Measurements from ENCODE around the gene TRUB1. TPM values are rescaled to one million over a fixed set of nuclear protein-coding genes. Genes with fewer than 3 reads are reported as not detected.
"Not testable (repeated sequence)": the region's sequence is repeated elsewhere in the genome, so short reads cannot be mapped to it uniquely, and the experiment has no call there.

The TRUB1 gene
- total RNA-seq = 10 to 100 TPM; 10.6 to 18.9 TPM

DNA sequence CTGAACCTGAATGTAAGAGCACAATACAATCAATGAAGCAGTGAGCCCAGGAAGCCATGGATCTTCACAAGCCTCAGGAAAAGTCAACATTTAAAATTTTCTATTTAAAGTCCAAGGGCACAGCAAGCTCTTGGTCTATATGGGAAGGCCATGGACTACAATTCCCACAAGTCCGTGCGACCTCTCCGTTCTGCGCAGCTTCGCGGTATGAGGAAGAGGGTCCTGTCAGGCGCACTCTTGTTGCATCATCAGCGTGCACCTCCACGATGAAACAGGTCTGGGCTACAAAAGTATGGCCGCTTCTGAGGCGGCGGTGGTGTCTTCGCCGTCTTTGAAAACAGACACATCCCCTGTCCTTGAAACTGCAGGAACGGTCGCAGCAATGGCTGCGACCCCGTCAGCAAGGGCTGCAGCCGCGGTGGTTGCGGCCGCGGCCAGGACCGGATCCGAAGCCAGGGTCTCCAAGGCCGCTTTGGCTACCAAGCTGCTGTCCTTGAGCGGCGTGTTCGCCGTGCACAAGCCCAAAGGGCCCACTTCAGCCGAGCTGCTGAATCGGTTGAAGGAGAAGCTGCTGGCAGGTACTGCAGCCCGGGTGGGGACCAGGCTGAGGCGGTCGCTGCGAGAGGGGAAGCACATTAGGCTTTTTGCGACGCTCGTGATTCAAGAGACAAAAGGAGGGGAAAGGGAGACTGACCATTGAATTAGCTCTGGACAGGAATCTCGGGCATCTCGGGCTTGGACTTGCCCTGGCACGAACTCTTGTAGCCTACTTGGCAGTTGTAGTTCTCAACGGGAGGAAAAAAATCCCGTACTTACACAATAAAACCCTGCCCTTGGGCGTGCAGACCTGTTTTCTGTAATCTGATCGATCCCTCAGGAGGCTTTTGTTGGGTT lies at the start of gene TRUB1:
Gene TRUB1 (plus strand): TSS at position 234 of the 894 bp plus-strand sequence. CDS start 59 bp downstream, at position 293.
- Mint-ChIP-seq H3K36me3 (peaks cover 5 to 11% of the 10 kb centered on the region in 2 donors), H3K27ac (peak within 1 kb of the TSS; percentile 97 to 99), H3K9me3 (no peaks in the 10 kb centered on the region)
- DNase-seq (ENCODE audit: low spot score in 2 of 2) (peak; percentile 77 to 86), ATAC-seq (peak; percentile 98 to 100)

DNA sequence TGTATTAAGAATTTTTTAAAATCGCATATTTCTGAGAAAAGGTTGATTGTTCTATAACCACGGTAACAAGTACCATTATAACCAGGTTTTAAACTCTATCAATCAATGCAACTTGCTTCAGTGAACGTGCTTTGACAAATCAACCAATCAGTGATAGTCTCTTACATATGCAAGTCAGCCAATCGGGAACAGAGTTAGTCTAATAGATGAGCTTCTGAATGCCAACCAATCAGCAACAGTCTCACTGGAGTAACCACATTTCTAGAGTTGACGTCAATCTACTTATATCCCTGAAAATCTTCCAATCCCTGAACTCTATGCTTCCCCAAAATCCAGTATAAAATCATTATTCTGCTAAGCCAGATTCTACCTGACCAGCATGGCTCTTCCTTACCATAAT lies 44.7 kb upstream of the TRUB1 start:
- no peaks in the 10 kb centered on the region for H3K36me3 Mint-ChIP-seq
- H3K27ac Mint-ChIP-seq = no peak overlapping the region
- ATAC-seq (no peak), DNase-seq (ENCODE audit: low spot score in 2 of 2) (no peak)
- no peaks in the 10 kb centered on the region for H3K9me3 Mint-ChIP-seq

DNA sequence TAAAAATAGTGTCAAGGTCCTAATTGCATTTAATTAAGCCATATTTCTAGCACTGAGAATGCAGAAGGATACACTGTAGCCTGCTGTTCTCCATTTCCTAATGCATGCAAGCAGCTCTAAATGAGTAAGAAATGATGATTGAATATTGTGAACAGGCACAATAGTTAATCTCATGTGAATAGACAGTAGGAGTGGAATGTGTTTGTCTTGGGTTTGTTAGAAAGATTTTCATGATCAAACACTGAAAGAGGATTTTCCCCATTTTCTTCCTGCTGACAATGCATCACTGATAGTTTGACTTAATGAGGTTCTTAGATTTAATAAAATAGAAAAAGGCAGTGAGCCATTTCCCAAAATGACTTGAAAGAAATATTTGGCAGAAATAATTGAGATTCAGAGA lies 43.1 kb upstream of the TRUB1 start:
- no peak for ATAC-seq
- H3K9me3 Mint-ChIP-seq = no peaks in the 10 kb centered on the region
- DNase-seq (ENCODE audit: low spot score in 2 of 2) = no peak
- no peak overlapping the region for H3K27ac Mint-ChIP-seq
- H3K36me3 Mint-ChIP-seq = no peaks in the 10 kb centered on the region

DNA sequence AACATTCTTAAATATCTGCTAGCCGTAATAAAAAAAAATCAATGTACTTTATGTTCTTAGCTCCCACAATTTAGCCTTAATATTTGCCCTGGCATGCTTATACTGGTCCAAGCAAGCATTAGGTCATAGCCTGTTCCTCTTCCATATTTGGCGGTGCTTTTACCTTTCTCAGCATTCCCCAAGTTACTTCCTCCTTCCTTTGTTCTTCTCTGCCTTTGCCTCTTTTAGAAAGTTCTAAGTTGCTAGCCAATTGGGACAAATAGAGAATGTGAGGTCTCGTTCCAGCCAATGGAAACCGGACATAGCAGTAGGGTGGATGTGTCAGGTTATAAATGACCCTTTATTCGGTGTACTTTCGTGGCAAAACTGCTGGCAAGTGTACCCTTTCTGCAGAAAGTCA lies 41.0 kb upstream of the TRUB1 start:
- not testable (repeated sequence) for ATAC-seq; H3K9me3 Mint-ChIP-seq; H3K27ac Mint-ChIP-seq; H3K36me3 Mint-ChIP-seq; DNase-seq (ENCODE audit: low spot score in 2 of 2)

DNA sequence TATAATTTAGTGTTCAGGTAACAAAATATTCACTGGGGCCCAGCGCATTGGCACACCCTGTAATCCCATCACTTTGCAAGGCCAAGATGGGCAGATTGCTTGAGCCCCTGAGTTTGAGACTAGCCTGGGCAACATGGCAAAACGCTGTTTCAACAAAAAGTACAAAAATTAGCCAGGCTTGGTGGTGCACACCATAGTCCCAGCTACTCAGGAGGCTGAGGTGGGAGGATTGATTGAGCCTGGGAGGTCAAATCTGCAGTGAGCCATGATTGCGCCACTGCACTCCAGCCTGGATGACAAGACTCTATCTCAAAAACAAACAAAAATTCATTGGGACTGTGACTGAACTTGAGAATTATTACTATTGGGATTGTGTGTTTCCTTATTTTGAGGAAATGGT lies 40.4 kb upstream of the TRUB1 start:
- H3K27ac Mint-ChIP-seq = no peak overlapping the region
- ATAC-seq (no peak), DNase-seq (ENCODE audit: low spot score in 2 of 2) (no peak)
- no peaks in the 10 kb centered on the region for H3K36me3 Mint-ChIP-seq
- no peaks in the 10 kb centered on the region for H3K9me3 Mint-ChIP-seq

DNA sequence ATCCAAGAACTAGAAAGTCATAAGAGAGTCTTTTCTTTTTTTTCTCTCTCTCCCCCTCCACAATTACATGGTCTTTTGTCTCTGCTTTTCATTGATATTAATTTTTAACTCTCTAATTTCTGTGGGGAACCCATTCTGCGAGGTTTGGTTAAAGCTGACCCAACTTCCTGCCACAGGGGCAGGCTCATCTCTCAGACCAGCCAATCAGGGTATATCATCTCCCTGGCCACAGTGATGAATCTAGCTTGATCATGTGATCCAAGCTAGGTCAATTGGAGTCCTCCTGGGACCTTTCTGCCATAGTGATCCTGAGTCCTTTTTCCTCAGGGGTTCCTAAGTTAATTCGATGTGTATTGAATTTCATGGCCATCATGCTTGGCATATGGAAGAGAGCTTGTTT lies 38.0 kb upstream of the TRUB1 start:
- no peak for DNase-seq (ENCODE audit: low spot score in 2 of 2)
- Mint-ChIP-seq H3K9me3 (no peaks in the 10 kb centered on the region), H3K36me3 (no peaks in the 10 kb centered on the region), H3K27ac (no peak overlapping the region)
- ATAC-seq = no peak

DNA sequence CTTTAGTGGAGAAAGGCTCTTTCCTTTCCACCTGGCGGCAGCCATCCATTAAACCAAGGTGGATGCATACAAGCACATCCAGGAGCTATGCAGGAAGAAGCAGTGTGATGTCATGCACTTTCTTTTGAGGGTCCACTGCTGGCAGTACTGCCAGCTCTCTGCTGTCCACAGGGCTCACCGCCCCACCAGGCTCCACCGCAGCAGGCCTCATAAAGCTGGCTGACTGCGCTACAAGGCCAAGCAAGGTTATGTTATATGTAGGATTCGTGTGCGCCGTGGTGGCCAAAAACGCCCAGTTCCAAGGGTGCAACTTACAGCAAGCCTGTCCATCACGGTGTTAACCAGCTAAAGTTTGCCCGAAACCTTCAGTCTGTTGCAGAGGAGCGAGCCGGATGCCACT lies 37.3 kb upstream of the TRUB1 start:
- DNase-seq (ENCODE audit: low spot score in 2 of 2) = no peak

DNA sequence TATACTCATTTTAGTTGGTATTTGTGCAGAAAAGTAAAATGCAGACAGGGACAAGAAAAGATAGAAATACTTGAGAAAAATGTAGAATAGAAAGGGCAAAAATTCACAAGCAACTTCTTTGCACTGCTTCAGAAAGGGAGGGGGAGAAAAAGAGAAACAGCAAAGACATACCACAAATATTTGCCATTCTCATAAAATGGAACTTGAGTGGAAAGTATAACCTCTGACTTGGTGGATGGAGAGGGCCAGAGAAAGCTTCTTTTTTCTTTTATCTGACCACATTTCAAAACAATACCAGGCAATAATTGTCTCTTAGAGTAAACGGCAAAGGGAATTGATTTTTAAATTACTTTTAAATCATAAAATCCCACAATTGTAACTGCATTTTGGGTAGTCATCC lies 35.8 kb upstream of the TRUB1 start:
- peak overlapping the region in 1 of 2 donors; percentile 25 for H3K27ac Mint-ChIP-seq
- no peak for DNase-seq (ENCODE audit: low spot score in 2 of 2)
- H3K9me3 Mint-ChIP-seq = no peaks in the 10 kb centered on the region
- ATAC-seq = no peak
- H3K36me3 Mint-ChIP-seq = no peaks in the 10 kb centered on the region

More for the DNA sequence above, 37.3 kb upstream of the TRUB1 start:
- Mint-ChIP-seq H3K27ac (no peak overlapping the region), H3K36me3 (no peaks in the 10 kb centered on the region), H3K9me3 (no peaks in the 10 kb centered on the region)
- no peak for ATAC-seq

DNA sequence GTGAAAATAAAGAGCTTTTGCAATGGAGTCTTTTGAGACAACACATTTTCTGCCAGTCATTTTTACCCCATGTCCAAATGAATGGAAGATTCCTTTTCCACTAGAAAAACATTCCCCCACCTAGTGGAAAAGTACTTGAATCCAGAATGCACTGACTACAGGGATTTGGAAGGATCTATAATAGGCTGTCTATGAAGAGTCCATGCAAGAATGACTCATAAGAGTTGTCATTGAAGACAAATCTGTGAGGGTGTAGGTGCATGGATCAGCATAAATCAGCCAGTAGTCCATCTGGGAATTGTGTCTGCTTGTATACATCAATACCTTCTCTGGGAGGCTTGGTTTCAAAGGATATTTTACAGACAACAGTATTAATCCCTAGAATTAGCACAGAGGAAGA lies 32.5 kb upstream of the TRUB1 start:
- Mint-ChIP-seq H3K9me3 (no peaks in the 10 kb centered on the region), H3K36me3 (no peaks in the 10 kb centered on the region), H3K27ac (no peak overlapping the region)
- ATAC-seq = no peak
- no peak for DNase-seq (ENCODE audit: low spot score in 2 of 2)

DNA sequence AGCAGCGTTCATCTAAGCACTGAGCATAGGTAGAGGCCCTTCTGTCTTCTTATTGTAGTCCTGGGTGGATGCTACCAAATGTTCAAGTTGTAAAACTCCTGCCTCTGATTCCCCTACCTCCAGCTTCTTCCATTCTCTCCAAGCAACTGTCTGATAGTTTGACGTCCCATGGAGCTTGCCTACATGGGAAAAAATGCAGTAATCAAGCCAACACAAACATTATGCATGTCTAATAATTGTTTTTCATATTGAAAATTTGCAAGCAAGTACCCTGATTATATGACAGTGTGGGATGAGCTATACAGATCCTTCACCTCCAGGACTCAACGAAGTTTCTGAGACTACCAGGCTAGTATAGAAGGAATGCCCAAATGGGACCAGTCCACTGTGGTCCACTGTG lies 31.0 kb upstream of the TRUB1 start:
- no peak overlapping the region for H3K27ac Mint-ChIP-seq
- H3K36me3 Mint-ChIP-seq = no peaks in the 10 kb centered on the region
- ATAC-seq = no peak
- no peaks in the 10 kb centered on the region for H3K9me3 Mint-ChIP-seq
- DNase-seq (ENCODE audit: low spot score in 2 of 2) = no peak

DNA sequence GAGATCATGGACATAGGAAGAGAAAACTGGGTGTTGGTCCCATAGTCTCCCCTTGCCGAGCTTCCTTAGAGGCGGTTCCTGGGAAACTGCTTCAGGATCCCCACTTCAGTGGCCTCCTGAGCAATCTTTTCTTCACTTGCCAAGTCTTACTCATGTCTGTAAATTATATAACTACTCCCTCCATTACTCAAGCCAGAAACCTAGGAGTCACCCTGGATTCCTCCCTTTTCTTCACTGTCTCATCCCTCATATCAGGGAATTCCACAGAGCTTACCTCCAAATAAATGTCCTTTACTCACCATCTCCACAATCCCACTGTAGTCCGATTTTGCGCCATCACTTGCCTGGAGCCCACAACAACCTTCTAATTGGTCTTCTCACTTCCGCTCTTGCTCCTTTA lies 29.1 kb upstream of the TRUB1 start:
- no peaks in the 10 kb centered on the region for H3K9me3 Mint-ChIP-seq
- H3K36me3 Mint-ChIP-seq = no peaks in the 10 kb centered on the region
- ATAC-seq (no peak), DNase-seq (ENCODE audit: low spot score in 2 of 2) (no peak)
- no peak overlapping the region for H3K27ac Mint-ChIP-seq

DNA sequence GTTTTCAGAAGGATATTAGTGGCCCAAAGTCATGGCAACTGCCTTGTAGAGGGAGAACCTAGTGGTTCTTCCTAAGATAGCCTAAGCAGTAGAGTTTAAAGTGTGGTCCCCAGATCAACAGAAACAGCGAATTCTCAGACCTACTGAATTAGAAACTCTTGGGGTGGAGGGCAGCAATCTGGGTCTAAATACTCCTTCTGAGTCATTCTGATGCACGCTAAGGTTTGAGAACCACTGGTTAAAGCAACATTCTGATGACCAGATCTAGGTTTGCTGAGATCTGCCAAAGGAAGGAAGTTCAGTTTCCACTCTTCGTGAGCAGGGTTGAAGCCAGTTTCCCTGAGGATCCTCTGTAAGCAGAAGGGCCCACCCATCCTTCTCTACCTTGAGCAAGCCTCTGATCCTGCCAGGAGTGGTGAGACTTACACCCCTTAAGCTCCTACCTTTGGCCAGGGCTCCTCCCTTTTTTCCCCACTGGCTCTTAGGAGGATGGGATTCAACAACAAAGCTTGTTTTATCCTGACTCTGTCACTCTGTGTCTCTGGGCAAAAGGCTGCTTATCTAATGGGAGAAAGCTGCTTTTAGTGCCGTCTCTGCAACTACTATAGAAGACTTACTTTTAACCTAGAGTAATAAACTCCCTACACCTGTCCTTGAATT lies 26.8 kb upstream of the TRUB1 start:
- no peak for DNase-seq (ENCODE audit: low spot score in 2 of 2)
- ATAC-seq = peak; percentile 22 to 66
- Mint-ChIP-seq H3K9me3 (no peaks in the 10 kb centered on the region), H3K27ac (no peak overlapping the region), H3K36me3 (no peaks in the 10 kb centered on the region)

DNA sequence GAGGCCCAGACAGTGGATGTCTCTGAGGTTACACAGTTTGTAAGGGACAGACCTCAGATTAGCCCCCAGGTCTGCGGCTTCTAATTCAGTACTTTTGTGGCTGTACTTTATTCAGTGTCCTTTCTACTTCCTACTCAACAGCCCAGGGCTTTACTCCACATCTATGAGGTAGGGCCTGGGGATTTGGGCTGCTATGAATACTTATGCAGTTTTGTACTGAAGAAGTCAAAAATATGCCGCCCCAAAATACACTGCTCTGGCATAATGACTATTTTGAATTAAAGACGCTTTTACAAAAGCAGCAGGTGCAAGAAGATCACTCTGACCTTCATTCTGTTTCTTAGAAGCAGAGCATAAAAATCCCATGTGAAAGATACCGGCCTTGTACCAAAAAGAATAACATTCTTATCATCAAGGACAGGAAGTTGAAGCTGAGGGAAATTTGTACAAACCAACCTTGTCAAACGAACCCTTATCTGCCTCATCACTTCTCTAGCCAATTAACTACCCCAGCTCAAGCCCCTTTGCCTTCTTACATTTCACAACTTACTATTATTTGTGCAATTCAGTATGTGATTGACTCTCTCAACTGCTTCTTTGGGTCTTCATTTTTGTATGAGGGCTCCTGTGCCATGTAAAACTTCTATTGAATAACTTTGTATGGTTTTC lies 26.1 kb upstream of the TRUB1 start:
- ATAC-seq (no peak), DNase-seq (ENCODE audit: low spot score in 2 of 2) (no peak)
- H3K9me3 Mint-ChIP-seq = no peaks in the 10 kb centered on the region
- peak overlapping the region in 1 of 2 donors; percentile 18 for H3K27ac Mint-ChIP-seq
- H3K36me3 Mint-ChIP-seq = no peaks in the 10 kb centered on the region

DNA sequence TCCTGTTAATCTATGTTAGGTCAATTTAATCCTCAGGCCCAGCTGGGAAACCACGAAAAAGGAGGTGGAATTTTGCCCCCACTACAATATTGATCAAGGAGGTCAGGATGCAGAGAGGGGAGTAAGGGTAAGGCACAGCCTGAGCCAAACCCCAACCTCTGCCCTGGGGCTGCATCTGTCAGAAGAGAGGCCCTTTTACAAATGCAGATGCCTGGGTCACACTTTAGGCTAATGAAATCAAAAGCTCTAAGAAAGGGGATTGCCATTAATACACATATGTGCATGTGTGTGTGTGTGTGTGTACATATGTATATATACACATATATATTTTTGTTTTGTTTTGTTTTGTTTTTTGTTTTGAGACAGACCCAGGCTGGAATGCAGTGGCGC lies 25.5 kb upstream of the TRUB1 start:
- peak overlapping the region in 1 of 2 donors; percentile 18 for H3K27ac Mint-ChIP-seq
- DNase-seq (ENCODE audit: low spot score in 2 of 2) = no peak
- no peaks in the 10 kb centered on the region for H3K9me3 Mint-ChIP-seq
- no peak for ATAC-seq
- no peaks in the 10 kb centered on the region for H3K36me3 Mint-ChIP-seq

DNA sequence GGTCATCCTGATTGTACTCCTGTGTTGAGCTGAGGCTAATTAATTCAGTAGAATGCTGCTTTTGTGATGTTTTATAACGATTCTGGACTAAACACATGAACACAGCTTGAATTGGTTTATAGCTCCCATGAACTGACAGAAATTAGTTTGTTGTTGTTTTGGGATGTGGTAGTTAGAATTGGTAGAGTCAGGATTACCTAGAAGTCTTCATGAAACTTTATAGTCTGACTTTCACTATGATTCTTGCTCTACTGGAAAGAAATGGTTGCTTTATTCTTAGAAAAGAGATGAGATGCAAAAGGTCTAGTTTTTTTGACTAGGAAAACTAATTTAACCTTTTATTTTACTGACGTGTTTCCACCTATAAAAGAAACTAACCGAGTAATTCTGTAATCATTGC lies 23.4 kb upstream of the TRUB1 start:
- no peaks in the 10 kb centered on the region for H3K9me3 Mint-ChIP-seq
- H3K36me3 Mint-ChIP-seq = no peaks in the 10 kb centered on the region
- H3K27ac Mint-ChIP-seq = peak overlapping the region in 1 of 2 donors; percentile 9
- peak in 1 of 2 donors; percentile 78 for ATAC-seq
- no peak for DNase-seq (ENCODE audit: low spot score in 2 of 2)

DNA sequence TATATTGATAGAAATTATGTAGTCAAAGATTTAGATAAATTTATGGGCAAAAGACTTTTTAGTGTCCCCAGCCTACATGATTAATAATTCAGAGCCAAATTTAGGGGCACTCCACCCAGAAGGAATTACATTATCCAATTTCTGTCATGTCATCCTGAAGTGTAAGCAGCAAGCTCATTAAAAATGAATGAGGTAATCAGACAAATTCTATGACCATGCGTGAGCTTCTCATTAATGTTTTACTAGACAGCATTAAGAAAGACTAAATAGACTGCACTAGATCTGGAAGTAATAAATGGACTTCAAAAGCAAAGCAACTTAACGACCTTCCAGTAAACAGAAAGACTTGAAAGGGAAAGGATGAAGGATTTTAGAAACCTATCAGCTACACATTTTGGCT lies 22.7 kb upstream of the TRUB1 start:
- DNase-seq (ENCODE audit: low spot score in 2 of 2) = no peak
- no peak overlapping the region for H3K27ac Mint-ChIP-seq
- no peak for ATAC-seq
- H3K36me3 Mint-ChIP-seq = no peaks in the 10 kb centered on the region
- no peaks in the 10 kb centered on the region for H3K9me3 Mint-ChIP-seq

DNA sequence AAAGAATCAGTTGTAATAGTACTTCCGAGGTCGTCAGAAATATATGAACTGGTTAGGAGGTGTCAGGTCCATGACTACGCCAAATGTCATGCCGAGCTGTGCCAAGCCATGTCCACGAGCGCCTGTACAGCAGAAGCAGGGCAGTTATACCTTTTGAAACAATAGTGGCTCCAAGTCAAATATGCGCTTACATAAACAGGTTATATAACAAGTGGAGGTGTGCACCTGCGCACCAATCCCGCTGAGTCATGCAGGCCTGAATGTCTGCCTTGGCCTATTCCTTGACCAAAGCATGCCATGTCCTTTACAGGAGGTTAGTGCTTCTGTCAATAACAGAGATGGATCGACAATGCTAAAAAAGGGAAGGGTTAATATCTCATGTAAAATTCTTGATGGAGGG lies 21.3 kb upstream of the TRUB1 start:
- no peak for DNase-seq (ENCODE audit: low spot score in 2 of 2)
- no peak for ATAC-seq
- H3K27ac Mint-ChIP-seq = peak overlapping the region in 1 of 2 donors; percentile 33
- H3K9me3 Mint-ChIP-seq = no peaks in the 10 kb centered on the region
- H3K36me3 Mint-ChIP-seq = no peaks in the 10 kb centered on the region
